Medulla oblongata (tissue), 1 donor: ENCODE measurements around the gene KIAA0408.

Experiments used
- DNase-seq: peaks from one replicate; pipeline ENCODE4 v3.0.0-alpha.2; 2015; ENCODE audit errors: extremely low spot score

Gene KIAA0408

DNA sequence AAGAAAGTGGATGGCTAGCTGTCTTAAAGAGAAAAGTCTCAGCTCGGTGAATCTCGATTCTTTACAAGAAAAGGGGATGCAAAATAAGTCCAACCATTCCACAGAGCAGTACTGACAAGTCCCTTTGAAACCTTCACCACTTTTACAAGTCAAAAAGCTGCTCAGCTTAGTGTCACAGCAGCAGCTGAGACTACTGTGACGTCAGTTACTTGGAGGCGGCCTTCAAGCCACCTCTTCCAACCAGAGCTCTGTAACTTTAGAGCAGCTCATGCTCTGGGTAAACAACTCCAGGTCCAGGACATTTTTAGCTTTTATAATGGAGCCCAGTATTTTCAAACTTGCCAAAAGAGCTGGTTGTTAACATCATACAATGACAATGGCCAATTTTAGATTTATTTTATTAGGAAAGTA lies at the start of gene KIAA0408:
Gene KIAA0408, minus strand, starts transcription at position 159 of the 411 bp plus-strand sequence. CDS start 5,408 bp downstream, outside the sequence.
- peak; percentile 55 for DNase-seq

DNA sequence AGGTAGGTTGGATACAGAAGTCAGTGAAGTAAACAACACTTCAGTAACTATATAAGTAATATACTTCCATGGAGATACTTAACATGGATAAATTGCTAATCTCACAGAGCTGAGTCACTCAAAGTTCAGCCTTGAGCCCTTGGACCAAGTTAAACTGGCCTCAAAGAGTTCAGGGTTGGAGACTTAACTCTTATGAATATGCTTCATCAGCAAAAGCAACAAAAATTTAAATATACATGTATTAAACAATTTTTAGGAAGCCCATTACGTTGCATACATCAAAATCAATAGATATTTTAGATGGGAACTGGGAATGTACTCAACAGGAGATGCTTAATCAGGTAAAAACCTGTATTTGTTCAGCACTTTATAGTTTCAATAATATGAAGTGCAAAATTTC lies 47.7 kb upstream of the KIAA0408 start:
- no peak for DNase-seq

DNA sequence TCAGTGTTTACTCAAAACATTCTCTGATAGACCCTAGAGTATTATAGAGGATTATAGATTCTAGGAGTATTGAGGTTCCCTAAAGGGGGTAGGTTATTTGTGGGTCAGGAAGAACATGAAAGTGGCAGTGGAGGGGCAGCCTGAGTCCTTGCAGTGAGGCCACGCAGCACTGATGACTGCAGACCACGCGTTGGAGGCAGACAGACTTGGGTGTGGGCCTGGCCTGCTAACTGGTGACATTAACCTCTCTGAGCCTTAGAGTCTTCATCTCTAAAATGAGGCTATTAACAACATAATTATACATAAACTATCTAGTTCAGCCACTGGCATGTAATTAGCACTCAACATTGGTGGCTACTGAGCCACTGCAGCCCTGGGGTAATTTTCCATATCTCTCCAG lies 43.8 kb upstream of the KIAA0408 start:
- DNase-seq = no peak

DNA sequence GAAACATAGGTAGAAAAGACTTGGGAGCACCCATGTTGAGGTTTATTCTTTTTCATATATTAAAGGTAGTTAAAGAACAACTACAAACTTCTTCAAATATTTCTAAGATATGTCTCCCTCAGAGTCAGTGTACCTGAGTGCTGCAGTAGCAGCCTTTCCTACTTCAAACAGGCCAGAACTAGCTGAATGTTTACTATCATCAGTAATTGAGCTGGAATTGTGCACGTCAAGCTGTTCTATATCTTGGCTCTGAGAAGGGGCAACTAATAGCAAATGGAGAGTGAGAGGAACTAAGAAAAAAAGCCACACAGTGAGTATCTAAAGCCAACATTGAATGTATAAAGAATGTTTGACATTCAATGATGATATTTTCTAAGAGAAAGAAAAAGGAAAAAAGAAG lies 38.2 kb upstream of the KIAA0408 start:
- no peak for DNase-seq

DNA sequence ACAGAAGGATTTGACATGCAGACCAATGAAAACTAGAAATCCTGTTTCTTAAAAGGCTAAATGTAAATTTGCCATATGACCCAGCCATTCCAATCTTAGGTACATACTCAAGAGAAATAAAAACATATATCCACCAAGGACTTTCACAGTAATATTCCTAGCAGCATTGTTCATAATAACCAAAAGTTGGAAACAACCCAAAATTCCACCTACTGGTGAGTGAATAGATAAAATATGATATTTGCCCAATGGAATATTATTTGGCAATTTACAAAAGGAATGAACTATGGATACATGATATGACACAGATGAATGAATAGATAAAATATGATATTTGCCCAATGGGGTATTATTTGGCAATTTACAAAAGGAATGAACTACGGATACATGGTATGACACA lies 37.3 kb upstream of the KIAA0408 start:
- no peak for DNase-seq

DNA sequence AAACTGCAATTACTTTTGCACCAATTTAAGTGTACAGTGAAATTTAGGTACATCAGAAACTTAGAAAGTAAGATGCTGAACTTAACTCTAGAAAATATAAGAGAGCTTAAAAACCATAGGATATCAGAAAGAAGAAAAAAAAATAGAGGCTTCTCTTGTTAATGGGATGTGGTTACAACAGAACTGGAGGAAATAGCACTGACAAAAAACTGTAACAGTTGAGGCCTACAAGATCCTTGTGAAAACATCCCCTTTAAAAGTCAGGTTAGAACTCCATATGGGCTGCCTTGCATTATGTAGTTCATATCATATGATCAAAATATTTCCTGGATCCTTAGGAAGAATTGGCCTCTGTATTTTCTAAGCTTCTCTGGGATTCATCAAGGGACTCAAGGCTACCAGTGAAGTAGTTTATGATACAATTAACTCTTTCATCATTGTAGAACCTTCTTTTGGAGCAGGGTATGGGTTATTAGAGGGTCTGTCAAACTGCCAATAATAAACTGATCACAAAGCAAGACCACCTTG lies 35.1 kb upstream of the KIAA0408 start:
- DNase-seq = no peak

DNA sequence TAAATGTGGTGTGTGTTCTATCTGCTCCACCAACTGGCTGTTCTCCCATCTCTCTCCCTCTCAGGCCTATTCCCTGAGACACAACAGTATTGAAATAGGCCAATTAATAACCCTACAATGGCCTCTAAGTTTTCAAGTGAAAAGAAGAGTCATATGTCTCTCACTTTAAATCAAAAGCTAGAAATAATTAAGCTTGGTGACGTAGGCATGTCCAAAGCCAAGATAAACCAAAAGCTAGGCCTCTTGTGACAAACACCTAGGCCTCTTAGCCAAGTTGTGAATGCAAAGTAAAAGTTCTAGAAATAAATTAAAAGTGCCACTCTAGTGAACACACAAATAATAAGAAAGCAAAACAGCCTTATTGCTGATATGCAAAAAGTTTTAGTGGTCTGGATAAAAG lies 30.1 kb upstream of the KIAA0408 start:
- no peak for DNase-seq

DNA sequence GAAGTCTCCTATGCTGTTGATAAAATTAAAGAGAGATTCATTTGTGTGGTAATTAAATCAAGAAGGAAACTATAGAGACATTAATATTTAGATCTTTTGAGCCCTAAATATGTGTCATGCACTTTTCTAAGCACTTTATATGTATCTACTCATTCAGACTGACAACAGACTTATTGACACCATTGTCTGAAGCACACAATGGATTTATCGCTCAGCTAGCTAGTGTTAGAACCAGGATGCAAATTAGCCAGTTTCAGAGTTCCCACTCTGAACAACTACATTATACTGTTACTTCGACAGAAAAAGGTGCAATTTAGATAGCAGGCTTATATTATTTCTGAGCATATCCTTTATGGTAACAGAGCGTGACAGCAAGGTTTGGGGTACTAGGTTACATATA lies 27.7 kb upstream of the KIAA0408 start:
- DNase-seq = peak; percentile 35

DNA sequence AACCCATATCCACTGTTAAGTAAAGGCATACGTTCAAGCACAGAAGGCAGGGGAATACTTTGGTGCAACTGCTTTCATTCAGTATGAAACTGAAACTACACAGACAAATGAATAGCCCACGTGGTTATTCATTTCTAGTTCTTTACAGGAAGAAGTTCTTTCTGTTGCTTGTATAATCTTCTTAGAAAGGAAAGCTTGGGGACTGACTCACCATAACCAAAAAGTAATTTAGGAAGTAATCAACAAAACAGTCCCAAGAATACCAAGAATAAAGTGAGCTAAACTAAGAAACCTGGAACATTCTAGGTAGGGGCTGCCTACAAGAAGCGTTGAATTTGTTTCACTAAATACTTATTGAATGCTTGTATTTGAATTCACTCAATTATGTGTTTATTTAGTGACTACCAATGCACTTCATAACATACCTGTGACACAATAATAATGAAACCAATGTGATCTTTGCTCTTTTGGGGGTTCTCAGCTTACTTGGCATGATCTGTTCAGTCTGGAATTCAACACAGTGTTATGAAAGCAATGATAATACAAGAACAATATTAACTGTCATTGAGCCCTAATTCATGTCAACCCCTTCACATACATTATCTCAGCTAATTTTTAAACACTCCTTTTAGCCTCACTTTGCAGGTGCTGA lies 25.1 kb upstream of the KIAA0408 start:
- DNase-seq = peak; percentile 60

DNA sequence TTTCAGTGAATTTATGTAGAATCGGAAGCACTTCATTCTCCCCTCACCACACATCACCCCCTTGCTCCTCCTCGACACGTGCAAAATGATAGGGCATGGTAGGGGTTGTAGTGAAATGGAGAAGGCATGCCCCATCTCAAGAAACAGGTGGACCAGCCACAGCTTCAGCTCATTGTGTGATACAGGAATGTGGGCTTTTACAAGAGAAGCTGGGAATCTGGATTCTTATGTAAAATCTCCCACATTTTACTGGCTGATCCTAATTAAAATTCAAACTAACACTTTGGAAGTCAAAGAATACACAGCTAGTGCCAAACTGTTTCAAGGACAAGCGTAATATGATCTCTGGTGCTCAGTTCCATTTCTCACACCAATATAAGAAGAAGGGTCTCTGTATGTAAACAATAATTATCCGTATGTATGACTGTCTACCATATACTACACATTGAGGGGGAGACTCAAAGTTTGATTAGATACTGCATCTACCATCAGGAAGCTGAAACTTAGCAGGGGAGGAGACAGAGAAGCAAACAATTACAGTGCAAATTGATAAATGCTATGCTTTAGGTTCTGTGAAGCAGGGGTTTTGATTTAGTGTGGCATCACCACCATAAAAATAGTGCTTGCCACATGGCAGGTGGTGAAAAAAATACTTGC lies 24.3 kb upstream of the KIAA0408 start:
- DNase-seq = no peak

DNA sequence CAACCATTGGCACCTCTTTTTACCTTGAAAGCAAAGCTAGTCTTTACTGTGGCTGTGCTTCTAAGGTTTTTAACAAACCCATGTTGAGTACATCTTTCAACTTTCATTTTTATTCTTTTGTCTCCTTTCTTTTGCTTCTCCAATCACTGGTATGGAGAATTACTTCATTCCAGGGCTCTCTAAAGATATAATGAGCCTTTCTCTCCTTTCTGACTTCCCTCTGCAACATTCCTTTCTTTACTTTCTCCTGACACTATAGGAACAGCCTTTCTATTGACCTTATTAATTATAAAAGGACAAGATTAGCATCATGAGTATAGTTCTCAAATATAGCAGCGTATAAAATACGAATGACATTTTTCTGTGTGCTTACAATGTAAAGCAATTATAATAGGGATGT lies 23.1 kb upstream of the KIAA0408 start:
- no peak for DNase-seq

DNA sequence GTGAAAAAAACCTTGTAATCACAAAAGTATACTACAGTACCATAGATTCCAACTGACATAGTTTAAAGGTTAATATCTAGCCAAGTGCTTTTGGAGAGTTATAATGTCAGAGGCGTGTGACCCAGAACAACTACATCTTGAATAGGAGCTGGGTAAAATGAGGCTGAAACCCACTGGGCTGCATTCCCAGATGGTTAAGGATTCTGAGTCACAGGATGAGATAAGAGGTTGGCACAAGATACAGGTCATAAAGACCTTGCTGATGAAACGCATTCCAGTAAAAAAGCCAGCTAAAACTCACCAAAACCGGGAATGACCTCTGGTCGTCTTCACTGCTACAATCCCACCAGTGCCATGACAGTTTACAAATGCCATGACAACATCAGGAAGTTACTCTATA lies 22.4 kb upstream of the KIAA0408 start:
- no peak for DNase-seq

DNA sequence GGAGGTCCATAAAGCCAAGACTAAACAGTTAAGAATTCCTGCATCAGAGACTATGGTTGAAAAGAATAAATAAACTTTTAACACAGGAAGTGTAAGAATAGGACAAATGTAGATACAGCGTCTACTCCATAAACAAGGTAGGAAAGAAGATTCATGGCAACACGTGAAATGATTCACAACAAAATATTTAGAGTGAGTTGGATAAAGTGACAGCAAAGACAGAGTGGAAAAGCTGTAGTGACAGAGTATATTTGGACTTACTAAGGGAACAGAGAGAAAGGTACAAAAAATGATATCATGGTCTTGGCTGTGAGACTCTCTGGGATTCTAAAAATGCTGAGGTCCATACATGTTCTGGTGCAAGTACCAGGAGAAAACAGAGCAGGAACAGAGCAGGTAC lies 21.9 kb upstream of the KIAA0408 start:
- no peak for DNase-seq

DNA sequence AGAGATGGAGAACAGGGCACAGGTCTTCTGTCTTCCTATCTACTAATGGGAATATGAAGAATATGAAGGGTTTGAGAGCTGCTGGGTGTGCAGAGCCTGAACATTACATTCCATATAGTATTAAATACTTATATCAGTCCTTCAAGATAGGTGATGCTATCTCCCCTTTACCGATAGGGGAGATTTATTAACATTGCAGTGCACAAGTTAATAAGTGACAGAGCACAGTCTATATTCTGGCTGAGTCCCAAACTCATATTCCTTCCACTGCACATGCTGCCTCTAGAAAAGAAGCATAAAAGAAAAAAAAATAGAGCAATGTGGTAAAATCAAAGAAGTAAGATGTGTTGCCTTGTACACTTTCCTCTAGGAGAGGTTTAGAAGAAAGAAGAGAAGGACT lies 18.5 kb upstream of the KIAA0408 start:
- DNase-seq = no peak

DNA sequence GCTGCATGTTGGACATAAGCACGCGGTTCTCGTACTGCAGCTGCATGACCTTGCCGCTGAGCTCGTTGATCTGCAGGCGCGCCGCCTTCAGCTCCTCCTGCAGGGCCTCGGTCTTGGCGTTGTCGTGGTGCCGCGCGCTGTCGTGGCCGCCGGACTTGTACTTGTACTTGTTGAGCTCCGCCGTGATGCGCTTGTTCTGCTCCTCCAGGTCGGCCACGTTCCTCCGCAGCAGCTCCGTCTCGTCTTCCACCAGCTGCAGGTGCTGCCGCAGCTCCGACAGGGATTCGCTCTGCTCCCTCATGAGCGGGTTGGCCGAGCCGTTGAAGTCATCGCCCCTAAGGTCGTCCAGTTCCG lies 16.6 kb upstream of the KIAA0408 start:
- no peak for DNase-seq

DNA sequence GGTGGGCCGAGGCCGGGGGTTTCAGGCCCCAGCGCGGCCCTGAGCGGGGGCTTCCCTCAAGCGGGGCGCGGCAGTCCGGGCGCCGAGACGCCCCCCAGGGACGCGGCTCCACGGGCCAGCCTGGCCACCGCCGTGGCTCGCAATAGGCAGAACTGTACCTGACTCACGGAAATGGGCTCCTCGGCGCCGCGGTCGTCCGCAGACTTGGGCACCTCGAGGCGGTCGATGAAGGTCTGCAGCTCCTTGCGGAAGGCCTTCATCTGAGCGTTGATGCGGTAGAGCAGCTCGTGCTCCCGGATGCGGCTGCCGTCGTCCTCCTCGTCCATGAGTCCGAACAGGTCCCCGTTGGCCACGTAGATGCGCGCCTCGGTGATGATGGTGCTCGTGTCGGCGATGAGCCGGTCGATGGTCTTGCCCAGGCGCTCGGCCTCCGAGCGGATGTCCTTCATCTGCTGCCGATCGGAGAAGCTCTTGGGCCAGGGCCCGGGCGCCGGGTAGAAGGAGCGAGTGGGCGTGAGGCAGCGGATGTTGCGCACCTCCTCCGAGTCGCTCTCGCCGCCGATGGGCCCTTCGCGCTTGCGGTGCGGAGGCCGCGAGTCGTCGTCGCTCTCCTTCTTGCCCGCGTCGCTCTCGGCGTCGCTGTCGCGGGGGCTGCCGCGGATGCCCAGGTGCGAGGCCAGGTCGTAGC lies 16.1 kb upstream of the KIAA0408 start:
- DNase-seq = no peak

DNA sequence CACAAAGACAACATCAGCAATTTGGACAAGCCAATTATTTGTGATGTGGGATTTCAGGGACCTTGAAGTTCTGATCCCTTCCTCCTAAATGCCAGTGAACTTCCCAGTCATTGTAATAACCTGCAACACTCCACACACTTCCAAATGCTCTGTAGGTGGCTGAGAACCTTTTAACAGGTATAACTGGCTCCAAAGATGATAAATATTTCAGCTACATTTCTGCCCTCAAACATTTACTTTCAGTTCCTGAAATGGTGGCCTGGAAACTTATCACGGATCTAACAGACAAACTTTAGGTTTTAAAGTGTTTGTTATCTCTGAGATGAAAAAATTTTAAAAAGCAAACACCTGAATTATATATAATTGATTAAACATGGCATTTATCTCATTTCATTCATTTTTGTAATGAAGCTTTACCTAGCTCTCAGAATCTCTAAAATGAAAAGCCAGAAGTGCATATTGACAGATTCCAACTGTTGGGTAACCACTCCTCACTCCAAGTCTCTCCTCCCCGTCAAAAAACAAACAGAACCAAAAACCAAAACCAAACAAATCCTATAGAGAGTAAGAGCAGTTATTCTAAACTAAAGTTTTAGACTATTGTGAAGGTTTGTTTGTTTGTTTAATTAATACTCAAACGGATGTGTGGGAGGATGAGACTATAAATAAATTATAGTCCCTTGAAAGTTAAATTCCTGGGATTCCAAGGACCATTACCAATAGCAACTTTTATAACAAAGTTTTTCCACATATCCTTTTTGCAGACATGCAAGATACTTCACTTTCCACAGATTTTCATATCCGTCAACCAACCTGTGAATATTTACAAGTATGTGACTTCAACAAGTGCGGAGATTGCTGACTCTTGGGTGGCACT lies 12.4 kb upstream of the KIAA0408 start:
- no peak for DNase-seq

DNA sequence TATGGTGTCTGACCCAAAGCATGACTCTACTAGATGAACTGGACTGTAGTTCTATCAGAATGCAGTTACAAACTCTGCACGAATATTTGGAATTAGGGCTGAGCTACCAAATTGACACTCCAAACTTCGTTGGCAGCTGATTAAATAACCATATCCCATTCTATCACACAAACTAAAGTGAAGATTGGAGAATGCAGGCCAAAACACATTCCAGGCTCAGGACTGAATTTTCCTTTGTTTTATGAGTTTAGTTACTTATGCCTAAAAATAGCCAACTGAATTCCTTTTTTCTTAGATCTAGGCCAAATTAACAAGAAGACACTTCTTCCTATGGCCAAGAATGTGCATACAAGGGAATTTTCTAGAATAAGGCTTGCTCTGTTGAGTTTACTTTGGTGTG lies 9.7 kb upstream of the KIAA0408 start:
- DNase-seq = no peak

DNA sequence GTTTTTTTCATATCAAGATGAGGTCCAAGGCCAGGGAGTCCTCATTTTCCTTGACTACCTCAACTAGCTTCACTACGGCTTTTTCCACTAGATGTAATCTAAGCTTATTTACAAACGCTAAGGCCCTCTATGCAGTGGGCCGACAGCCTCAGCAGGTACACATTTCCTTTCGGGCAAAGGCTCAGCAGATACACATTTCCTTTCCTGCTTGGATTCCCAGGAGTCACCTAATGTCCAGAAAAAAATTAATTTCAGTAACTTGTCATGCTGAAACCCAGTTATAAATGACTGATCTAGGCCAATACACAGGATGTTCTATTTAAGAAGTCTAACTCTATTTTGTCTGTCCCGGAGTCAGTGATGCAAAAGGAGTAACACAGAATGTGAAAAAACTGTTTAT lies 7.2 kb upstream of the KIAA0408 start:
- no peak for DNase-seq

DNA sequence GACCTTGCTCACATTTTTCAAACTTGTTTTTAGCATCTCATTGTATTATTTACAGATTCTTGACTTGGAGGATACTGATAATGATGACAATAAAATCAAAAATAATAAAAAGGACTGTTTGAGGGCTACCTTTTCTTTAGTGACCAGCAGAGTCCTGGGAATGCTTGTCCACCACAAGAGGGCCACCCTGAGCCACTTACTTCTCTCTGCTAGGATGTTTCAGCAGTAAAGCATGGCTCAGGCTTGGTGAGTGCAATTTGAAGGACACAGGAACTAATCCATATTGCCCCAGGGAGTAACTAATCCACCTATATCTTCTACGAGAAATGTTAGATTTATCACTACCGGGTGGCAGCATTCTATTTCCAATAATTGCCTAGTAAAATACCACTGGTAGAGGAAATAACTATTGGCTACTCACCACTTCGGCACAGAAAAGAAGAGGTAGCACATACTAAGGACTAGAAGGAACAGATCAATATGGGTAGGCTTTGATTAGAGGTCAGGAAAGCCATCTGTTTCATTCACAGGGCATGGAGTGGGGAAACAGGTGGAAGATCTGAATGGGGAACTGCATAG lies 5.8 kb upstream of the KIAA0408 start:
- peak; percentile 83 for DNase-seq

DNA sequence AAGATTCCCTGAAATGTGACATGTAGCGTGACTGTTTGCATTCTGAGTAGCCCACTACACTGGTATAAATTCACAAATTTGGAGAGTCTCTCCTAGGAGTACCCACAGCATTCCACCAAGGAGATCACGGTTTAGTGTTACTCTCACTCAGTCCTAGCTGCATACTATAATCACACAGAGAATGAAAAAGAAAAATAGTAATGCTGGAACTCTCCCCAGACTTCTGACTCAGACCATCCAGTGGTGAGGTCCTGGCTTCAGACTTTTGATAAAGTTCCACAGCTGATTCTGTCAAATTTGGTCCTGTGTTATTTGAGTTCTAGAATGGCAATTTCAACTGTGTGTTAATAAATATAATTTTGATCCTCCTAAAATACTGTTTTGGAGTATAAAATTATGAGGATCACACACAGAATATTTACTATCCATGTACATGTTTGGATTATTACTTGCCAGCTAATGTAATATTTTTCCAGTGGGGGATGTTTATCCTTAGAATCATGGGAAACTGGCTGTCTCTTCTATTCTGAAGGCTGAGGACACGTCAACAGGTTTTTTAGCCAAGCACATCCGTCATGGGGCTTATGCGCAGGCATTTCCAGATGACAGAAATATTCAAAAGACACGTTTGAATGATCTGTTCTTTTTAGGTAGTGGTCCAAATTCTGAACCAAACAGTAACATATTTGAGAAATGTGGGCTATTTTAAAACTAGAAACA lies 5.1 kb upstream of the KIAA0408 start:
- DNase-seq = no peak
